ENCODE results near the gene MYBBP1A.

MYBBP1A gene

GRCh38 chr17:4540224-4540651, 14.9 kb downstream of the MYBBP1A start:
- TF ChIP-seq CTCF (IDR thresholded peaks at IDR 0.05; ENCODE audit: insufficient read depth, low read depth, low read length, missing control alignments): peak; percentile 2
- DNase-seq (ENCODE audit: low read depth): no peak
- no peak overlapping the region for H3K4me3 ChIP-seq (ENCODE audit: low read depth, low read length)

GRCh38 chr17:4539576-4540223, 15.5 kb downstream of the MYBBP1A start:
- DNase-seq (ENCODE audit: low read depth): no peak
- TF ChIP-seq CTCF (IDR thresholded peaks at IDR 0.05; ENCODE audit: insufficient read depth, low read depth, low read length, missing control alignments): no peak
- H3K4me3 ChIP-seq (ENCODE audit: low read depth, low read length): no peak overlapping the region

- H3K4me3 ChIP-seq (ENCODE audit: low read depth, low read length): no peak overlapping the region
- no peak for TF ChIP-seq CTCF (IDR thresholded peaks at IDR 0.05; ENCODE audit: insufficient read depth, low read depth, low read length, missing control alignments)
- no peak for DNase-seq (ENCODE audit: low read depth)
Observed at GRCh38 chr17:4539025-4539424, 16.2 kb downstream of the MYBBP1A start.

- no peak for DNase-seq (ENCODE audit: low read depth)
- no peak for TF ChIP-seq CTCF (IDR thresholded peaks at IDR 0.05; ENCODE audit: insufficient read depth, low read depth, low read length, missing control alignments)
- H3K4me3 ChIP-seq (ENCODE audit: low read depth, low read length): no peak overlapping the region
Observed at GRCh38 chr17:4538236-4539002, 16.8 kb downstream of the MYBBP1A start.

GRCh38 chr17:4537451-4538235, 17.5 kb downstream of the MYBBP1A start:
- TF ChIP-seq CTCF (IDR thresholded peaks at IDR 0.05; ENCODE audit: insufficient read depth, low read depth, low read length, missing control alignments): no peak
- H3K4me3 ChIP-seq (ENCODE audit: low read depth, low read length): no peak overlapping the region
- DNase-seq (ENCODE audit: low read depth): no peak

- H3K4me3 ChIP-seq (ENCODE audit: low read depth, low read length): no peak overlapping the region
- TF ChIP-seq CTCF (IDR thresholded peaks at IDR 0.05; ENCODE audit: insufficient read depth, low read depth, low read length, missing control alignments): no peak
- no peak for DNase-seq (ENCODE audit: low read depth)
Observed at GRCh38 chr17:4536742-4537411, 18.3 kb downstream of the MYBBP1A start.

Measured in GM12865 (cell line).